GM21737 (cell line): ENCODE data around the gene CACNA1D.

Source experiments
- ATAC-seq: cut with Tn5 transposase; IDR thresholded peaks from one replicate; pipeline ENCODE4 v1.9.1; 2021; ENCODE audit warnings: mild to moderate bottlenecking, moderate library complexity; ENCODE audit not compliant: unreplicated experiment

Gene CACNA1D

DNA sequence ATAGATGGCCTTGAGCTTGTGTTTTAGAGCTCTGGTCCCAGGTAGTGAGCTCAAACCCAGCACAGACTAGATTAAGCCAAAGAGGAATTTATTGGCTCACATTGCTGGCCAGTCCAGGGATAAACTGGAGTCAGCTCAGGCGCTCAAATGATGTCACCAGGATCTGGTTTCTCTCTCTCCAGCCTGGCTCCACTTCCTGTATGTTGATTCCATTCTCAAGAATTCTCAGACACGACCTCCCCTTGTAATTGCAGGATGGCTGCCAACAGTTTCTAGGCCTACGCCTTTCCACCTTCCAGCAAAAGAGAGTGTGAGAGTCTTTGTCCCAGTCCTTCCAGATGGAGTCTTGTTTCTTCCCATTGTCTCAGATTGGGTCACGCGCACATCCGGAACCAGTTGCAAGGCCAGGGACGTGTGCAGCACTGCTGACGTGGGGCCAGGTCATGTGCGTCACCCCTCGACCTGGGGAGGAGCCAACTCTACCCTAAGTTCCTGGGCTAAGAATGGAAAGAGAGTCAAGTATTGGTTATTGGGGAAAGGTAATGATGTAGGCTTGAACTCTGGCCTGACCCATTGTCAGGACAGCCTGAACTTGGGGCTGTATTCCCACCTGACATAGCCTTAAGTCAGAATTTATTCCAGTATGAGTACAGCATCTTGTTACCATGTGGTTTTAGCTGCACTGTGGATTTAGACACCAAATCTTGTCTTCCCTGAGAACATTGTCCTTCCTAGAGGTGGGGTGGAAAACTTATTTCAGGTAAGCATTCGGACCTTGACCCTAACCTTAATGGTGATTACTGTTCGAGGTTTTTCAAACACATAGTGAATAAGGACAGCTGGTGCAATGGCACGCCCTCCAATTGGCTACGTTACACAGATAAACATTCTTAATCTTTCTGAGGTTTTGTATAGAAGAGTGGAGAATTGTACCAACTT, 31.6 kb downstream of the CACNA1D start:
- no peak for ATAC-seq

DNA sequence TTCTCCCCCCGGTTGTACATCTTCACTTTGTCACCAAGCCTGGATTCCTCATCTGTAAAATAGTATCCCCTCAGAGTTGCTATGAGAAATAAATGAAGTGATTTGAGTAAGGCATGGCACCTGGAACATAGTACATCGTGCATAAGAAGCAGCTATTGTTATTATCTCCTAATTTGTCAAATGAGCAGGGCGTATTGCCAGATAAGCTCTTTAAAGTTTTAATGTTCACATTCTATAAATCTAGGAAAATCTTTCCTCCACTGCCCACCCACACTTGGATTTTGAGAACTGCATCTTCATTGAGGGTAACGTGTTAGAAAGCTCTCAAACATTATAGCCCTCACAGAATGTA, 32.3 kb downstream of the CACNA1D start:
- no peak for ATAC-seq

- no peak for ATAC-seq
Observed at GRCh38 chr3:53530205-53530604, 35.8 kb downstream of the CACNA1D start.

GRCh38 chr3:53531749-53532148, 37.3 kb downstream of the CACNA1D start:
- no peak for ATAC-seq

DNA sequence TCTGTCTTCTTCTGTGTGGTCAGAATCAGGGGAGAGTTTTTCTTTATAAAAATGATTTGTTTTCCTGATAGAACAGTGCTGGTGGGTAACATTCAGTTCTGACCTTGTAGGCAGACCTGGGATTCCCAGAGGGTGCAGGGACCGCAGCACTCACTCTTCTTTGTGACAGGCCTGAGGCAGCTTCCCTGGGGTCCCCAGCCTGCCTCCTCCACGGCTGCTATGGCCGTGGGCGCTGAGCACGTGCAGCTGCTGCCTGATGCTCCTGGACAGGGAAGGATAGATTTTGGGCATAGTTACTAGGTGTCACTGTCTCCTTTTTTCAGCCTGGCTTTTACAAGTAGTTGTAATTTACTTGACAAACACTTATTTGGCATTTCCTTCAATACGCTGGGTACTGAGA, 39.1 kb downstream of the CACNA1D start:
- ATAC-seq: no peak

GRCh38 chr3:53534216-53534615, 39.8 kb downstream of the CACNA1D start:
- ATAC-seq: no peak

- ATAC-seq: no peak
Observed at GRCh38 chr3:53534676-53535400, 40.4 kb downstream of the CACNA1D start.

DNA sequence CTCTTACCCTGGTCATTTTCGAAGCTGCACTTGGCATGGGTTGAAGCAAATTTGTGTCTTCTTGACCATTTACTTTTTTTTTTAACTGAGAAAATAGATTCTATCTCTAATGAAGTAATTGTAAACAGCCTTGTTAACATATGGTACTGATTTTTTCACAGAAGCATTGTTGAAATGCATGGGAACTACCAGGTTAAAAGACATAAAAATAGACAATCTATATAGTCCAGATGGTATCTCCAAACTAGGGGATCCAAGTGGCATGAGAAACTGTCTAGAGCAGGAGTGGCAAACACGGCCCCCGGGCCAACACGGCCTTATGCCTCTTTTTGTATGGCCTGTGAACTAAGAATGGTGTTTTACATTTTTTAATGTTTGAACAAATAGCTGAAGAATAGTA, 41.9 kb downstream of the CACNA1D start:
- ATAC-seq: no peak

- ATAC-seq: no peak
Observed at GRCh38 chr3:53544357-53544756, 49.9 kb downstream of the CACNA1D start.

DNA sequence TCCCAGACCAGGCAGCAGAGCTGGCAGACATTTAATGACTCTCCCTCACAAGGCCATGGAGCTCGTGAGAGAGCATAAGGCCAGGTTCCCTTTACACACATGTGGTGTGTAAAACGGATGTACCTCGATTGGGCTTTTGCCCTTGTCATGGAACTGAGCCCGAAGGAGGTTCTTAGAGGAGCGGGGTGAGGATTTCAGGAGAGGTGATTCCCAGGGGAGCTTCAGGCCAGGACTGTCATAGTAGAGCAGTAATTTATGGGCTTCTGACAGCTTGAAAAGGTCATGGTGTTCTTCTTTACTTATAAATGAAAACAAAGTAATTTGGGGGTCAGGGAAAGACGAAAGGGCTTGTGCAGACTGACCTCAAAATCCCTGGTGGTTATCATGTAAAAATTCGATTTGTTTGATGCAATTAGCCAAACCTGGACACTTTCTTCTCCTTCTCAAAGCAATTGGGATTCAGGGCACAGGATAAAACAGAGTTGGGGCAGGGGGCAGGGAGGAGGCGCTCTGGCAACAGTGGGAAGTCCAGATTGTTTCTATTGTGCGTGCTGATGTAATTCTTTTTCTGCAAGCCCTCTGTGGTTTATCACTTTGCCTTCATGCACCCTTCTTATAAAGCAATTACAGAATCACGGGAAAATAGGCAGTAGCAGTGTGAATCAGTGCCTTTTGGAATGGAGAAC, 51.0 kb downstream of the CACNA1D start:
- ATAC-seq: no peak

GRCh38 chr3:53545996-53546359, 51.6 kb downstream of the CACNA1D start:
- no peak for ATAC-seq

GRCh38 chr3:53547327-53547726, 52.9 kb downstream of the CACNA1D start:
- ATAC-seq: no peak

GRCh38 chr3:53550005-53550620, 55.7 kb downstream of the CACNA1D start:
- no peak for ATAC-seq

DNA sequence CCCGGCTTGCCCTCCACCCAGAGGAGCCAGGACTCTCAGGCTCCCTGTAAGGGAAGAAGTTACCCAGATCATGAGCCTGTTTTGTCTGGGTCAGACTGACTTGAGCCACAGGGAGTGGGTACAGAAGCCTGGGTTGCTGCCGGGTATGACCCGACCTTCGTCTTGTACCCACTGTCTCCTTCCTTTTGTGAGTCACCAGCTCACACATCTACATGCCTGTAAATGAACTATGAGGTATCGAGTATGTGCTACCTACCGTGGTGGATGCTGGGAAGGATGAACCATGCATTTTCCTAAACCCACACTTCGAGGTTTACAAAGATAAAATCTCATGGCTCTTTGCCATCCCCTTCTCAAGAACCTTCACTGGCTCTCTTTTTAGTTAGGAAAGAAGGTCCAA, 56.9 kb downstream of the CACNA1D start:
- no peak for ATAC-seq

- no peak for ATAC-seq
Observed at GRCh38 chr3:53552730-53553129, 58.3 kb downstream of the CACNA1D start.

- ATAC-seq: no peak
Observed at GRCh38 chr3:53553200-53553599, 58.8 kb downstream of the CACNA1D start.

GRCh38 chr3:53554559-53555067, 60.2 kb downstream of the CACNA1D start:
- peak; percentile 80 for ATAC-seq

DNA sequence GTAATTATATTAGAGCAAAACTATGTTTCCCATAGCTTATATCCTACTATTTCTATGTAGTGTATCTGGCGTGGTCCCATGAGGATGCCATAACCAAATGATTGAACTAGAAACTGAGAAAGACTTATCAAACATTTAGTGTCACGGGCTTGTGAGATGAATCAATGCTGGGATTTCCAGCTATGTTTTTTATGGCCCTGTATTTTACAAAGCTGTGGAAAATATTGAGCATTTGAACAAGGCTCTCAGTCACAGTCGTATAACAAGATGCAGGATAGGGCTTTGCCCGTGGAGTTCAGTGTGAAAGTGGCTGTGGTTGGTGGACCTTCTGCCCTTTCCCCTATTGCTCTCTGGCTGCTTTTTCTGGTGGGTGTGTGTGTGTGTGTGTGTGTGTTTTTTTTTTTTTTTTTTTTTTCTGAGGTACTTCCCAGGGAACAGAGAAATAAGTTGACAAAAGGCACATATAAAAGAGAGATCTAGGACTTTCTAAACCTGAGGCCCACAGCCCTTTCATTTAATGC, 60.7 kb downstream of the CACNA1D start:
- peak; percentile 62 for ATAC-seq

DNA sequence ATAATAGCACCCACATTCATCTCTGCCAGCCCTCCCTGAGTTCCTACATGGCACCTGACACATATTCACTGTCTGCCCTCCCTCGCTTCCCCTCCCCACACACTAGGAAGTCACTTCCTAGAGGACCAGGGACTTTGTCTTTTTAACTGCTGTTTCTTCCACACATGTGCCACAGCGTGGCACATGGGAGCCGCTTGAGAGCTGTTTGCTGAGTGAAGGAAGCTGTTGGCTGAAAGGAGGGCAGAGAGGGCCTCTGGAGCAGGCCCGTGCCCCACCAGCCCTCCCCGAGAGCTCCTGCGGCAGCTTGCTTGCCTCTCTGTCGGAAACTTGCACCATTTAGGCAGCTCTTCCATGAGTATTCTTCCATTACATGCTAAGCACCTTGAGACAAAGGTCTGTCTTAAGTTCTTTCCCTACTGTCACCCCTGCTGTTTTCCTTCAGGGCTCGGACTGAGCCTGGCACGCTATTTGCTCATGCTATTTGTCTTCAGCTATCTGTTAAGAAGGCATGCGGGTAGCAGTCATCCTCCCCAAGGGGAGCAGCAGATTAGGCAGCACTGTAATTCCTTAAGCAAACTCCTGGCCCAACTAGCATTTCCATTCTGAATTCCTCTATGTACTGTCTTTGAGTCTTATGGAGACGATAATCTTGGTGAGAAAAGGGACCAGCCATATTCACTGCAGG, 72.2 kb downstream of the CACNA1D start:
- no peak for ATAC-seq

DNA sequence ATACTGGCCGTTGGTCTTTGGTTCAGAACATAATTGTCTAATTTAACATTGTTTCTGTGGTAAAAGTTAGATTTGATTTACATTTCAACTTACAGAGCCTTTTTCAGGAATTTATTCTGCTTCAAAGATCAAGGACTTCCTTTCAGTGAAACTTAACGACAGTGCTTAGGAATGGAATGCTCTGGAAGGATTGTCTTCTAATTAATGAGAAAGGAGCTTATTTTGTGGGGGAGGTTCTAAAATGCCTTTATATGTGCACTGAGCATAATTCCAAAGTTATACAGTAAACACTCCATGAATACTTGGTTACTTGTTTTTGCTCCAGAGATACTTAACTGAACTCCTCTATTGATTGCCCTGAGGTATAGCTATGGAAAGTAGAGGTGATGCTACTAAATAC, 75.7 kb downstream of the CACNA1D start:
- no peak for ATAC-seq
